Natural killer cell treated with Interleukin-12 subunit alpha and Interleukin-12 subunit beta and Interleukin-15 and Interleukin-18, amount 100 ng/mL, for 72 hours (primary cell): ENCODE results near the gene SCN5A. TPM values are rescaled to one million over a fixed set of nuclear protein-coding genes. Genes with fewer than 3 reads are reported as not detected.

Experiments
- ATAC-seq, 2 donors: fragments of 150-1000 bp; cut with Tn5 transposase in 1 of 2; sonication (Bioruptor Pico), chemical (Tn5 transposase) in 1 of 2; 2 replicates each; pipeline ENCODE4 v1.10.0; 2021
- DNase-seq: peaks from one replicate; pipeline ENCODE4 v3.0.0; 2022; ENCODE audit warnings: low spot score
- H3K27ac Mint-ChIP-seq, 2 donors: 1 replicate in 1 of 2; 2 replicates in 1 of 2; pipeline ENCODE4 v1.8.0; 2022; ENCODE audit warnings: mixed read lengths in 2 of 2, mild to moderate bottlenecking in 1 of 2, moderate library complexity in 1 of 2
- H3K27me3 Mint-ChIP-seq, 2 donors: 1 replicate in 1 of 2; 2 replicates in 1 of 2; pipeline ENCODE4 v1.8.0; 2022; ENCODE audit warnings: mixed read lengths in 2 of 2
- H3K36me3 Mint-ChIP-seq: one replicate; pipeline ENCODE4 v1.8.0; 2022; ENCODE audit warnings: mixed read lengths
- H3K4me1 Mint-ChIP-seq, 2 donors: 1 replicate in 1 of 2; 2 replicates in 1 of 2; pipeline ENCODE4 v1.8.0; 2022; ENCODE audit warnings: low read depth in 2 of 2, mixed read lengths in 2 of 2, mild to moderate bottlenecking in 1 of 2
- H3K4me3 Mint-ChIP-seq: one replicate; pipeline ENCODE4 v1.8.0; 2022; ENCODE audit warnings: mixed read lengths
- H3K9me3 Mint-ChIP-seq: 2 replicates; pipeline ENCODE4 v1.8.0; 2022; ENCODE audit warnings: mixed read lengths
- total RNA-seq, 2 donors: library from RNA; stranded (reverse); gene quantifications; one replicate each; pipeline ENCODE4 v1.2.3, GENCODE V29; 2022

Gene SCN5A
- total RNA-seq, 2 donors from 2014 or later = 0.14 TPM; not detected in 1

DNA sequence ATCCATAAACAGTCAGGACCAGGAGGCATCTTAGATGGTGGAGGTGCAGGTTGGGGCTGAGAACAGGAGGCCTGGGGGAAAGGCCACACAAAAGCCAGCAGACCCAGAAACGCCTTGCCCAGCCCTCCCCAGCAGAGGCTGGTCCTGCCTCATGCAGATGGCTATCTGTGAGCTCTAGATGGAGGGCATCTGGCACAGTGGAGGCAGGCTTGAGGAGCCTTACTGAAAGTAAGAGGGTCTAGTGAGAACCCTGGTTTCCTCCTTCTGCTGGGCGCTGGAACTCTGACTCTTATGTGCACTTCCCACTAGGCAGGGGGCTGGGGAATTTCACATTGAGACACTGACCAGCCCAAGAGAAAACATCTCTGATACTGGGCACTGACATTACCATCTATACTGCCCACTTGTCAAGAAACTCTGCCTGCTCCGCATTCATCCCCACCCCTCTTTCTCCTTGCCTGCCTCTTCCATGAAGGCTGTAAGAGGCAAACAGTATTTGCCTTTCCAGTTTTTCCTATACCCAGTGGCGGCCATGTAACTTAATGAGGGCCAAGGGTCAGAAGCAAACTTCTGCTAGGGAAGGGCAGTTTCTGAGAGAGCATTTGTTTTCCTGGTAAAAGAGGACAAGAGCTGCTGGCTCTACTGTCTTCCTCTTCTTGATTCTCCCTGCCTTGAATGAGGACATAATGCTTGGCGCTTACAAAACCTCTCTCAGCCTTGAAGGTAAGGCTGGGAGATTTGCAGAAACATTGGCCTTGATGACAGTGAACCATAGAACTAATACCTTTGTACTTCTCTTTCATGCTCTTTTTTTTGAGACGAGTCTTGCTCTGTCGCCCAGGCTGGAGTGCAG, 4.4 kb upstream of the SCN5A start:
- DNase-seq (no peak), ATAC-seq (no peak)
- Mint-ChIP-seq H3K27me3 (peaks cover 28 to 36% of the 10 kb centered on the region in 2 donors), H3K9me3 (no peaks in the 10 kb centered on the region), H3K4me3 (no peak overlapping the region), H3K4me1 (peaks cover 0 to 2% of the 10 kb centered on the region in 2 donors), H3K36me3 (no peaks in the 10 kb centered on the region), H3K27ac (no peak overlapping the region)

- DNase-seq (no peak), ATAC-seq (no peak)
- no peak overlapping the region for H3K4me3 Mint-ChIP-seq
- H3K27ac Mint-ChIP-seq = no peak overlapping the region
- no peaks in the 10 kb centered on the region for H3K9me3 Mint-ChIP-seq
- peaks cover 31 to 35% of the 10 kb centered on the region in 2 donors for H3K27me3 Mint-ChIP-seq
- peaks cover 0 to 5% of the 10 kb centered on the region in 2 donors for H3K4me1 Mint-ChIP-seq
- no peaks in the 10 kb centered on the region for H3K36me3 Mint-ChIP-seq
These were observed 3.4 kb upstream of the SCN5A start for GRCh38 chr3:38652934-38653333.

DNA sequence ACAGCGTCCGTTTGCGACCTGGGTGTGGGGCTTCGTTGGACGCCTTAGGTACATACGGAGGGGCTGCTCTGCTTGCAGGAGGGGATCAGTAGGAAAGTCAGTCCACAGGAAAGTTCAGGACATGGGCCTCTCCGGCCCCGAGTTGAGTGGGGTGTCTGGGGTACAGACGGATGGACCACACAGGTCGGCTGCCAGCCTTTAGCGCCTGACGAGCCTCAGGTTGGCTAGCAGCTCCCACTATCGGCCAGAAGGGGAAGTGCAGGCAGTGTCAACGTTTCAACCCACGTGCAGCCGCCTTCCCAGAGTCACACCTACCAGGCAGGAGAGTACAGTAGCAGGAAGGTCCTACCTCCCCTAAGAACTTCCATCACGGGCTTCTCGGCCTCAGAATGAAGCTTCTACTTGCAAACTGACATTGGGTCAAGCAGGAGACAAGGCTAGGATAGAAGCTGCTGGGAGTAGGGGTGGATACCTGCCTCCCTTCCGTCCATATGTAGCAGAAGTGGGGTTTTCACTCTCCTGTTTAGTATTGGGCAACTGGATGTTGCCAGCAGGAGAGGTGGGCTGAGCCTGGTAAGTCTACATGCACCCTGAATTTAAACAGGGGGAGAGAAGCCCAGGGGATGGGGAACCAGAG, 1.8 kb upstream of the SCN5A start:
- Mint-ChIP-seq H3K9me3 (no peaks in the 10 kb centered on the region), H3K27me3 (peaks cover 20 to 25% of the 10 kb centered on the region in 2 donors), H3K36me3 (no peaks in the 10 kb centered on the region), H3K27ac (no peak overlapping the region), H3K4me1 (peaks cover 0 to 5% of the 10 kb centered on the region in 2 donors), H3K4me3 (no peak overlapping the region)
- ATAC-seq (peak; percentile 52 to 71), DNase-seq (peak; percentile 69)

- H3K27ac Mint-ChIP-seq = no peak overlapping the region
- ATAC-seq (no peak), DNase-seq (no peak)
- no peak overlapping the region for H3K4me3 Mint-ChIP-seq
- peaks cover 0 to 2% of the 10 kb centered on the region in 2 donors for H3K4me1 Mint-ChIP-seq
- H3K9me3 Mint-ChIP-seq = no peaks in the 10 kb centered on the region
- H3K36me3 Mint-ChIP-seq = no peaks in the 10 kb centered on the region
- H3K27me3 Mint-ChIP-seq = peaks cover 16 to 18% of the 10 kb centered on the region in 2 donors
These were observed 913 bp upstream of the SCN5A start for GRCh38 chr3:38650248-38650951.

GRCh38 chr3:38648659-38649499, 608 bp downstream of the SCN5A start:
- ATAC-seq = peak in 1 of 2 donors; percentile 18
- peak overlapping the region; percentile 72 for H3K4me3 Mint-ChIP-seq
- H3K27ac Mint-ChIP-seq = no peak overlapping the region
- peaks cover 0 to 2% of the 10 kb centered on the region in 2 donors for H3K4me1 Mint-ChIP-seq
- no peak for DNase-seq
- no peaks in the 10 kb centered on the region for H3K36me3 Mint-ChIP-seq
- H3K27me3 Mint-ChIP-seq = peaks cover 16 to 17% of the 10 kb centered on the region in 2 donors
- H3K9me3 Mint-ChIP-seq = no peaks in the 10 kb centered on the region

- no peak for ATAC-seq
- Mint-ChIP-seq H3K36me3 (no peaks in the 10 kb centered on the region), H3K27ac (no peak overlapping the region), H3K27me3 (peaks cover 12% of the 10 kb centered on the region in 2 donors), H3K4me1 (peaks cover 0 to 2% of the 10 kb centered on the region in 2 donors), H3K4me3 (peak overlapping the region; percentile 72), H3K9me3 (no peaks in the 10 kb centered on the region)
- no peak for DNase-seq
These were observed 1.3 kb downstream of the SCN5A start for GRCh38 chr3:38648024-38648658.

DNA sequence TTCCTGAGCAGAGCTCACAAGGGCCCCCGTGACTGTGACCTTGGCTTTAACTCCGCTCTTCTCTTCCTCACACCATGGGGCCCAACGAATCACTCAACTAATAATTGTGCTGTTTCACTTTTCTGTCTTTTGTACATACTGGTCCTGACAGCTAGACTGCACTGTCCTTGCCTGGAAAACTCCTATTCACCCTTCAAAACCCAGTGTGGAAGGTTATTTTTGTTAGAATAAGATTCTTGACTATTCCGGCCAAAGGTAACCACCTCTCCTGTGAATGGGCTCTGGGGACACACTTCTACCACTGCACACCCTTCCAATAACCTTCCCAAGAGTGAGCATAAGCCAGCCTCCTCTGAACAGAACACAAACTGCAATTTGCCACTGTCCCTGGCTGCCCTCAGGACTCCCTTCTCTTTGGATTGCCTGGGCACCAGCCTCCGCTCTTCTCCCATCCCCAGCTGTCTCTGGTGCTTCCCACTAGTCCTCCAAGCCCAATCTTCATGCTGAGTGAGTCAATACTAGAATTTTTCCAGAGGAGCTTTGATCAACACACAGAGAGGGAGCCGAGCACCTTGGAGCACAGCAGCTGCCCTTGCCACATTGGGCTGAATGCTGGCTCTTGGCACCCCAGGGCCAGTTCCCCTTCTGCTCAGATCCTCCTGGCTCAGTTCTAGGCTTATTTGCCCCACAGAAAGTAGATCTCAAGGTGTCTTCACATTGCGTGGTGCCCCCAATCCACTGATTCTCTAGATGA, 2.1 kb downstream of the SCN5A start:
- H3K4me3 Mint-ChIP-seq = no peak overlapping the region
- peaks cover 4 to 6% of the 10 kb centered on the region in 2 donors for H3K27me3 Mint-ChIP-seq

GRCh38 chr3:38646630-38647029, 2.9 kb downstream of the SCN5A start:
- DNase-seq = no peak
- Mint-ChIP-seq H3K27me3 (peaks cover 0 to 4% of the 10 kb centered on the region in 2 donors), H3K36me3 (no peaks in the 10 kb centered on the region), H3K9me3 (no peaks in the 10 kb centered on the region), H3K4me3 (no peak overlapping the region), H3K27ac (no peak overlapping the region), H3K4me1 (peaks cover 0 to 2% of the 10 kb centered on the region in 2 donors)
- no peak for ATAC-seq

More for the DNA sequence above, 2.1 kb downstream of the SCN5A start:
- no peak for DNase-seq
- H3K27ac Mint-ChIP-seq = no peak overlapping the region
- peaks cover 0 to 2% of the 10 kb centered on the region in 2 donors for H3K4me1 Mint-ChIP-seq
- ATAC-seq = no peak
- H3K9me3 Mint-ChIP-seq = no peaks in the 10 kb centered on the region
- no peaks in the 10 kb centered on the region for H3K36me3 Mint-ChIP-seq

DNA sequence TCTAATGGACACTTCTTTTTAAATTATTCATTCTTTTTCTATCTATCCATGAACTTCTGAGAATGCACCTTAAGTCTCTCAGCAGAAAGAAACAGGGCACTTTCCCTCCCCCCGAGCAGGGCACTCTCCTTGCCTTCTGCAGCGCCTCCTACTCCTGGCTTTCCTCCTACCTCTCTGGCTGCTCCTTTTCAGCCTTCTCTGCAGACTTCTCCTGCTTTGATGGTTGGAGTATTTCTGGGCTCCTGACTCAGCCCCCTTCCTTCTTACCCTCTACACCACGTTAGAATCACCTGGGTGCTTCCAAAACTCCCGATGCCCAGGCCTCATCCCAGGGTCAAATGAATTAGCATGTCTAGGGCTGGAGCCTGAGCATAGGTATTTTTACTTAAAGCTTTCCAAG, 3.4 kb downstream of the SCN5A start:
- Mint-ChIP-seq H3K4me1 (peaks cover 0 to 2% of the 10 kb centered on the region in 2 donors), H3K27ac (no peak overlapping the region), H3K27me3 (peaks cover 0 to 4% of the 10 kb centered on the region in 2 donors), H3K9me3 (no peaks in the 10 kb centered on the region), H3K36me3 (no peaks in the 10 kb centered on the region), H3K4me3 (no peak overlapping the region)
- ATAC-seq (no peak), DNase-seq (no peak)

DNA sequence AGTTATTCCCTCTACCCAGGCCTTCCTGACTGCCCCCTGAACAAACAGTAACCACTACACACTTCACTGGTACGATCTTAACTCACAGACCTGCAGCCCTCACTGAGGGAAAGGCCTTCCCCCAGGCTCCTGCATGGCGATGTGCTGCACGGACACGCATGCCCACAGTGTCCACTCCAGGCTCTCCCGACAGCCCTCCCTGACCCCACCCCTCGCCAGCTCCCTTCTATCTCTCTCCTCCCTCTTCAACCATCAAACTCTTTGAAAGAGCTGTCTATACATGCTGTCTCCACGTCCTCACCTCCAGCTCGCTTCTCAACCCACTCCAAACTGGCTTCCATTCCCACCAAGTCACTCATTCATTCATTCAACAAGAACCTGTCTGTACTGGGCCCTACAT, 3.9 kb downstream of the SCN5A start:
- no peak for DNase-seq
- Mint-ChIP-seq H3K4me1 (peaks cover 0 to 2% of the 10 kb centered on the region in 2 donors), H3K4me3 (no peak overlapping the region), H3K27me3 (peaks cover 0 to 4% of the 10 kb centered on the region in 2 donors), H3K36me3 (no peaks in the 10 kb centered on the region), H3K9me3 (no peaks in the 10 kb centered on the region), H3K27ac (no peak overlapping the region)
- ATAC-seq = no peak

DNA sequence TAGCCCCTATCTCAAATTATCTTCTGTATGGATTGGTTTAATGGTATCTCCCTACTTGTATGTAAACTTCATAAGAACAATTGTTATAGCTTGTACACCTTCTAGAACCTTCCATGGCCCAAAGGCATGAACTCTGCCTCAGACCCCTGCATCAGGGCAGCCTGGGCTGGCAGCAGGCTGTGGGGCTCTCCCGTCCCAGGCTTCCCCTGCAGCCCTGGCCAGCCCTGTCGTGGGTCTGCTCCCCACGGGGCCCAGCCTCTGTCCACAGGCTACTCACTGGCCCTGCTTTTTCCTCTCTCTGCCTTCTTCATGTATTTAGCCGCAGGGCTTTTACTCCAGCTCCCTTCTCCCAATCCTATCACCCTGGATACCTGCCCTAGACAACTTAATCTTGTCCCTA, 4.4 kb downstream of the SCN5A start:
- Mint-ChIP-seq H3K9me3 (no peaks in the 10 kb centered on the region), H3K36me3 (no peaks in the 10 kb centered on the region), H3K27me3 (peaks cover 0 to 4% of the 10 kb centered on the region in 2 donors), H3K4me3 (no peak overlapping the region), H3K27ac (no peak overlapping the region), H3K4me1 (peaks cover 0 to 2% of the 10 kb centered on the region in 2 donors)
- ATAC-seq (no peak), DNase-seq (no peak)

- DNase-seq = no peak
- no peaks in the 10 kb centered on the region for H3K36me3 Mint-ChIP-seq
- H3K27me3 Mint-ChIP-seq = peaks cover 0 to 4% of the 10 kb centered on the region in 2 donors
- no peak overlapping the region for H3K4me3 Mint-ChIP-seq
- no peak overlapping the region for H3K27ac Mint-ChIP-seq
- peaks cover 0 to 2% of the 10 kb centered on the region in 2 donors for H3K4me1 Mint-ChIP-seq
- no peak for ATAC-seq
- H3K9me3 Mint-ChIP-seq = no peaks in the 10 kb centered on the region
These were observed 4.8 kb downstream of the SCN5A start for GRCh38 chr3:38644662-38645053.
